Measurements from ENCODE around the gene MGME1.
"Not testable (repeated sequence)": the region's sequence is repeated elsewhere in the genome, so short reads cannot be mapped to it uniquely, and the experiment has no call there.

The MGME1 gene

DNA sequence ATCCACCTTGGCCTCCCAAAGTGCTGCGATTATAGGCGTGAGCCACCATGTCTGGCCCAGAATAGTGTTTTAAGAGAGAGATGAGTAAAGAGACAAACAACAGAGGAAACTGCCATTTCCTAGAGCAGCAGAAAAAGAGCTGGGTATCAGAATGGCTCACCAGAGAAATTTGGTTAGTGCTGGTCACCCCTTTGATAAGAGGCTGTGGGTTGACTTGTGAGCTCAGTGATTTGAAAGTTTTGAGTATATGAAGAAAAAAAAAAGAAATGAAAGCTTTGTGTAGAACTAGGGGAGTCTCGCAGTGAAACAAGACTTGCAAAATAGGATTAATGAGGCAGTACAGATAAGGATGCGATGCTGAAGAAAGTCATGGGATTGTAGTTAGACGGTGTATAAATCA is 29.6 kb downstream of the MGME1 start:
- no peak for DNase-seq

DNA sequence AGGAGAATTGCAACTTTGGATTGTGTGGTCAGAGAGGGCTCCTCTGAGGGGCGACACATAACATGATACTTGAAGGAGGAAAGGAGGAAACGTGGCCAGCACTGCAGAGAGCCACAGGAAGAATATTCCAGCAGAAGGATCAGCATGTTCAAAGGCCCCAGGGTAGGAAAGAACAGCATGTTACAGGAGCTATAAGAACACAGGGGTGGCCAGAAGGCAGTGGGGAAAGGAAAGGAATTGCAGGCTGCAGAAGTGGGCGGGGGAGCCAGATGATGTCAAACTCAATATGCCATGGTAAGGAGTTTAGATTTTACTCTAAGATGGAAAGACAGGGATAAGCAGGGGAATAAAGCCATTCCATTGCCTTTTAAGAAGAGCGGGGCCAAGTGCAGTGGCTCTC is 30.7 kb downstream of the MGME1 start:
- DNase-seq = no peak

DNA sequence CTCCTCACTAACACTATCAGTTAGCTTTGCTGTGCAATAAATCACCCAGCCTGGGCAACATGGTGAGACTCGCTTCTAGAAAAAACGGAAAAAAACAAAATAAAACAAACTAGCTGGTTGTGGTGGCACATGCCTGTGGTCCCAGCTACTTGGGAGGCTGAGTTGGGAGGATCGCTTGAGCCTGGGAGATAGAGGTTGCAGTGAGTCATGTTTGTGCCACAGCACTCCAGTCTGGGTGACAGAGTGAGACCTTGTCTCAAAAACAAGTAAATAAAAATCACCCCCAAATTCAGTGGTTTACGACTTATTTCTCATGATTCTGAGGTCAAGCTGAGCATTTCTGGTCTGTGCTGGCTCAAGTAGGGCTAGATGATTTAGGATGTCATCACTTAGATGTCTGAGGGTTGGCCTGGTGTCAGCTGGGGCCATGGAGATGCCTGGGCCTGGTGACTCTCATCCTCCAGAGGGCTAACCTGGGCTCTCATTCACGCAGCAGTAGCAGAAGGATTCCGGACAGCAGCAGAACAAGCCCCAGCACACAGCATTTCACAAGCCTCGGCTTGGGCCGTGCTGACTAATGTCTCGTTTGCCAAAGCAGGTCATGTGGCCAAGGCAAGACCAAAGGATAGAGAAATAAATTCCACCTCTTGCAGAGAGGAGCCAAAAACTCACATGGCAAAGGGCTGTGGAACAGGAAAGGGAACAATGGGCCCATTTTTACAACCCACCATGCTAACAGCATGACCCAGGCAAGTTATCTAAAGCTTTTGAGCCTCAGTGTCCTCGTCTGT is 32.5 kb downstream of the MGME1 start:
- no peak for DNase-seq

DNA sequence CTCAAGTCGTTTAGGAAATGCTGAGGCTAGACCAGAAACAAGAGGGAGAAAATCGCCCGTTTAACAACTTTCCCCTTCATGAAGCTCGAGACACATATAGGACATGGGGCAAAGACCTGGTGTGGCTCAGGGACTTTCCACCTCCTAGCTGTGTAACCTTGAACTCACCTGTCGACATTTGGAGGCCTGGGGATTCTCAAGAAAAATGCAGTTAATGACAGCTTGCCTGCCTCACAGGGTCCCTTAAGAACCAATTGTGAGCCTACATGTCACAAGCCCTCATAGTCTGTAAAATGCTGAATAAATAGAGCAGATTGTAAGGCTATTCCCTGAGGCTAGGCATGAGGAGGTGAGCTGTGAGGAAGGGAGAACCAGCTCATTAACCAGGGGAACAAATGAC is 35.1 kb downstream of the MGME1 start:
- no peak for DNase-seq

DNA sequence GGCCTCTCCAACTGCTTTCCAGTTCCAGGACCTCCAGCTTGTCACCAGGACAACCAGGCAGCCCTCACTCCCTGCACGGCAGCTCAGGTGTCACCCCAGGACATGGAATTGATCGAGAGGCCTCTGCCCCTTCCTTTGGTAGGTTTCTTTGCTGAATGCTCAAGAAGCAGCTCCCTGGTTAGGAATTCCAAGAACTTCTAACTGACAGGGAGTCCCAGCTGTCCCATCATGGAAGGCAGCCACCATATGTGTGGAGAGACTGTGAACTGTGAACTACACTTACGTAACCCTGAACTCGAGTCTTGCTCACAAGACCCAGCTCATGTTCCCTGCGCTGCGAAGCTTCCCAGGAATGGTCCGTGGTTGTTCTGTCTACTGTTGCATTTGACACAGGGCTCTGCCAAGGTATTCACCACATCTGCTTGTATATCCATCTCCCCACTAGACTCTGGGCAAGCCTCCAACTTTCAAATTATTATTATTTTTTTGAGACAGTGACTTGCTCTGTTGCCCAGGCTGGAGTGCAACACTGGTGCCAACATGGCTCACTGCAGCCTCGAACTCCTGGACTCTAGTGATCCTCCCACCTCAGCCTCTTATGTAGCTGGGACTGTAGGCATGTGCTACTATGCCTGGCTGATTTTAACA is 35.7 kb downstream of the MGME1 start:
- DNase-seq = no peak

DNA sequence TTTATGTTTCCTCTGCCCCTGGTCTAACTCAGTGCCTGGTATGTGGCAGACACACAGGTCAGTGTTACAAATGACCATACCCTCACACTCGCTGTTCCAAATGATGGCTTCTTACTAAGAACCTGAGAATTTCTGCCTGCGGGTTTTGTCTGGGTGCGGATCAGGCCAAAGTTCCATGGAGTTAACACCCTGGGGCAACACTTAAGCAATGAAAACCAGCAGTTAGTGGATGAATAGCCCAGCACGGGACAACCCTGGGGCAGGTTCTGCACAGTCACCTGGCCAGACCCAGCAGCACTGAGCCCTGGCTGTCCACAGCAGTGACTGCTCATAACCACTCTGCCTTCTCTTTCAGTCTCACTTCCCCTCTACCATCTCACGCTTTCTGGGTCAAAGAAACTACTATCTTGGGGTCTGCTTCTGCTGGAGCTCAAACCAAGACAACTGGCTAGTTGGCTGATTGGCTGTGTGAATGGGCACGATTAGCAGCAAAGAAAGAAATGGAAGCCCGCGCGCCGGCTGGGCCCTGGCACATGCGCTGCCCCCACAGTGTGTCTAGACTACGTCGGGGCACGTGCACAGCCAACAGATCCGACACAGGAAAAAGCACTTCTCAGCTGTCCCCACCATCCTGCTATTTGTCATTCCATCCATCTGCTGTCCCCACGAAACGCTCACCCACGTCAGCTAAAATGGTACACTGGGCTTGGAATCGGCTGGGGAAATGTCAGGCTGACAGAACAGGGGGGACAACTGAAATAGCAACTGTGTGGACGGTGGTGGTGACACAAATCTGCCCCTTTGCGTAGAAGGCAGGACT is 36.6 kb downstream of the MGME1 start:
- DNase-seq = no peak

DNA sequence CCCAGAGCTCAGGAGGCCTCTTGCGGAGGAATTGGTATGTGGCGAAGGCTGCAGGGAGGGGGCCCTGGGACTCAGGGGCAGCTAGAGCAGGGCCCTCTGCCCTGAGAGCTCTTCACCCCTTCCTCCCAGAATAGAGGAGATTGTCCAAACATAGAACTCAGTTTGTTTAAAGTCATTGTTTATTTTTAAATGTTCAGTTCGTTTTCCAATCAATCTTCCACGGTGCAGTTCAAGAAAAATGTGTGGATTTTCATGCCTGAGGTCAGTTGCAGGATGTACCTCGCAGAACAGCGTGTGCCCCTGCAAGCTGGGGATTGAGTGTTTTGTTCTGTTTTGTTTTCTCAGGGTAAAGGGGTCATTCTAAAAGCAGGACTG is 37.2 kb downstream of the MGME1 start:
- no peak for DNase-seq

DNA sequence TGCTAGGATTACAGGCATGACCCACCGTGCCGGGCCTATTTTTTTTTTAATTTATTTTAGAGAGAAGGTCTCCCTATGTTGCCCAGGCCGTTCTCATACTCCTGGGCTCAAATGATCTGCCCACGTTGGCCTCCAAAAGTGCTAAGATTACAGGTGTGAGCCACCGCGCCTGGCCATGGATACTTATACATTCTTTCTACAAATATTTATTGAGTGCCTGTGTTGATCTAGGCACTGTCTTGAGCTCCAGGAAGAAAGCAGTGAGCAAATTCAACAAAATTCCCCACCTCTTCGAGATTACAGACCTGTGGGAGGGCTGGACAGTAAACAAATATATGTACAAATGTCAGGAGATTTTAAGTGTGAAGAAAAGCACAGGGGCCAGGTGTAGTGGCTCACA is 37.9 kb downstream of the MGME1 start:
- DNase-seq = no peak

DNA sequence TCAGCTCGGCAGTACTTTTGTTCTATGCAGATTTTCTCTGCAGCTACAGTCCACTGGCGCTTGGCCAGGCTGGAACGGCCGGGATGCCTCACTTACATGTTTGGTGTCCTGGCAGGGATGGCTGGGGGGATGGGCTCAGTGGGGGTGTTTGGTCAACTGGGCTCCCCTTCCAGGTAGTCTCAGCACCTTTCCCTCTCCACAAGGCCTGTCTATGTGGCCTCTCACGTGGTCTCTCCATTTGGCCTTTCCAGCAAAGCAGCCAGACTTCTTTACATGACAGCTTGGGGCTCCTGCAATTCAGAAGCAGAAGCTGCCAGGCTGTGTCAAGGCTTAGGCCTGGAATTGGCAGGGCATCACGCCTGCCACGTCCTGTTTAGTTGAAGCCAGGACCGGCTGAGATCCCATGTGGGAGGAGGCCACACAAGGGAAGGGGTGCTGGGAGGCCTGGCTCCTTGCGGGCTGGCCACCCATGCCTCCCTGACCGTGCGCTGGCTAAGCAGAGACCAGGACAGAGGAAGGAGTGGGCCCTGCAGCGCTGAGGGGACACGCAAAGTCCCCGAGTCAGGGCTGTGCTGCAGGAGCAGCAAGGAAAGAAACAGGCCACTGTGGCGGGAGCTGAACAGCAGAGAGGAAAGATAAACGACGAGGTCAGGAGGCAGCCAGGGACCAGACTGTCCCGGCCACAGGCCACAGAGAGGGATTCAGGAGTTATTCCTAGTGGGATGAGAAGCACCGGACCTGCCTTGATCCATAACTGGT is 38.9 kb downstream of the MGME1 start:
- no peak for DNase-seq

DNA sequence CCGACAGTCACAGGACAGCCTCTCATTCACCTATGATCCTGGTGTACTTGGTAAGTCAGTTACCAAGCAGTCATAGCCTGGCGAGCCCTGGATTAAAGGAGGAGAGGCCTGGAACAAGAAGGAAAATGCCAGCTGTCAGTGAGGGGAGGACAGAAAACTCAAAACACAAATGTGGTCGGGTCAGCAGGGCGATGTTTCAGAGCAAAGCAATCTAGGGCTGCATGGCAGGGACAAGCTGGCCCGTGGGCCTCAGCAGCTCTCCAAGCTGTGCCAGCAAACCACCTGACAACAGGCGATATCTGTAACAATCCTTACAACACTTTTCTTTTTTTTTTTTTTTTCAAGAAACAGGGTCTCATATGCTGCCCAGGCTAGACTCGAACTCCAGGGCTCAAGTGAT is 40.3 kb downstream of the MGME1 start:
- DNase-seq = no peak

DNA sequence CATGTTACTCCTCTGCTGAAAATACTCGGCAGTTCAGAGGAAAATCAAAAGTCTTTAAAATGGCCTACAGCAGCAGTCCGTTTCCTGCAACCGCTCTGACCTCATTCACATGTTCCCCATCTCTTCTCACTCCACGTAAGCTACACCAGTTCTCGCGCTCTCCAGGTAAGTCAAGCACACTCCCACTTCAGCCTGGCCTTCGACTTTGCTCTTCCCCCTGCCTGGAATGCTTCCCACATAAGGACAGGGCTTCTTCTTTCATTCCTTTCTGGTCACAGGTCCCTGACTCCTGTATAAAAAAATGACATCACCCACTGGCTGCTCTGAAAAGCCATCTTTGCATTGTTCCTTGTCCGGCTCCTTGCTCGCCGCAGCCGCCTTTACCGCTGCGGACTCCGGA is 42.7 kb downstream of the MGME1 start:
- DNase-seq = no peak

DNA sequence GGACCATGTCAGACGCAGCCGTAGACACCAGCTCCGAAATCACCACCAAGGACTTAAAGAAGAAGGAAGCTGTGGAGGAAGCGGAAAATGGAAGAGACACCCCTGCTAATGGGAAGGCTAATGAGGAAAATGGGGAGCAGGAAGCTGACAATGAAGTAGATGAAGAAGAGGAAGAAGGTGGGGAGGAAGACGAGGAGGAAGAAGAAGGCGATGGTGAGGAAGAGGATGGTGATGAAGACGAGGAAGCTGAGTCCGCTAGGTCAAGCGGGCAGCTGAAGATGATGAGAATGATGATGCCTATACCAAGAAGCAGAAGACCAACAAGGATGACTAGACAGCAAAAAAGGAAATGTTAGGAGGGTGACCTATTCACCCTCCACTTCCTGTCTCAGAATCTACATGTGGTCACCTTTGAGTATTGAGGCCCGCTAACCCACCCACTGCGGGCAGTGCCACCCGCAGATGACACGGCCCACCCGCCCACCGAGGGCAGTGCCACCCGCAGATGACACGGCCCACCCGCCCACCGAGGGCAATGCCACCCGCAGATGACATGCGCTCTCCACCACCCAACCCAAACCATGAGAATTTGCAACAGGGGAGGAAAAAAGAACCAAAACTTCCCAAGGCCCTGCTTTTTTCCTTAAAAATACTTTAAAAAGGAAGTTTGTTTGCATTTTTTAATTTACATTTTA is 43.3 kb downstream of the MGME1 start:
- DNase-seq = no peak

DNA sequence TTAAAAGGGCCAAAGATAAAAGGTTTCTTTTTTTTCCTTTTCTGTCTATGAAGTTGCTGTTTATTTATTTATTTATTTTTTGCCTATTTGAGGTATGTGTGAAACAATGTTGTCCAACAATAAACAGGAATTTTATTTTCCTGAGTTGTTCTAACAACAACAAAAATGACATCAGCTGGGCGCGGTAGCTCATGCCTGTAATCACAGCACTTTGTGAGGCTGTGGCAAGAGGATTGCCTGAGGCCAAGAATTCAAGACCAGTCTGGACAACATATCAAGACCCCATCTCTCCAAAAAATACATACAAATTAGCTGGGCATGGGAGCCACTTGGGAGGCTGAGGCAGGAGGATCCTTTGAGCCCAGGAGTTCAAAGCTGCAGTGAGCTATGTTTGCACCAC is 44.1 kb downstream of the MGME1 start:
- no peak for DNase-seq

DNA sequence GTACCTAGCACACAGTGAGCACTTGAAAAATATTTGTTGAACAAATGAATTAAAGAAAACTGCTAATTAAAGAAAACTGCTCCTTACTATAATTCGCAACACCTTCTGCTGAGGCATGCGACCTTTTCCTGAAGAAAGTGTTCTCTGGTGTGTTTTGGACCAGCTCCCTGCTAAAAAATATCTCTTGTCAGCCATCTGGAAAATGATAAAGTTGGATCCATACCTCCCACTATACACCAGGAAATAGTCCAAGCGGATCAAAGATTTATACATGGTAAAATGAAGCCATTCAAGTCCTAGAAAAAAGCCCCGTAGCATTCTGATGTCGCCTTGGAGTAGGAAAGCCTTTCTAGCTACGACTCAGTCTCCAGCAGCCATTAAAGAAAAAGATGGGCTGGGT is 45.6 kb downstream of the MGME1 start:
- no peak for DNase-seq

DNA sequence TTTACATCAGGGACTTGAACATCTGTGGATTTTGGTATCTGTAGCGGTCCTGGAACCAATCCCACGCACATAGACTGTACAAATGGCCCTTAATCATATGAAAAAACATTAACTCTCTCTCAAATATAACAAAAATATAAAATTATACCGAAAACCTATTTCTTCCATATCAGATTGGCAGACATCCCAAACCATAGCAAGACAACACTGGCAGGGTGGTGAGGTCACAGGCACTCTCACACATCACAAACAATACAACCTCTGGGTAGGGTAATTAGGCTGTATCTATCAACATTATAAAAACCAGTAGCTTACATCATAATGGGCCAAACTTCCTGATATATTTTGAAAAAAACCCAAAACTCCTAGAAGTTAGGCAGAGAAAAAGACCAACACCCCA is 48.0 kb downstream of the MGME1 start:
- DNase-seq = no peak

DNA sequence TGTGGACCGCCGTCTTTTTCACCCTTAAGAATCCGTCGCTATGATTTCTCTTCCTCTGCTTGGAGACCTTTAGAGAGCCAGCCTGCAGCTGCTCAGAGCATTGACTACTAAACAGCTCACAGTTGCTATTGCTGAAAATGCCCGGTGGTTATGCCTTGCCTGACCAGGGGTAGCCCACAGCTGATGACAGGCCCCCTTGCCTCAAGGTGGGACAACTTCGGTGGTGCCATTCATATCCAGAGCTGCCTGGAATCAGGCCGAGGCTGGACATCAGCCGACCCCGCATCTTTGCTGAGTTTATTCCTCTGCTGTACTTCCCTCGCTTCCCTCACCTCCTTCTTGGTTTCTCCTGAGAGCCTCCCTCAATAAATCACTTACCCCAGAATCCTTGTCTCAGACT is 49.3 kb downstream of the MGME1 start:
- DNase-seq = no peak

DNA sequence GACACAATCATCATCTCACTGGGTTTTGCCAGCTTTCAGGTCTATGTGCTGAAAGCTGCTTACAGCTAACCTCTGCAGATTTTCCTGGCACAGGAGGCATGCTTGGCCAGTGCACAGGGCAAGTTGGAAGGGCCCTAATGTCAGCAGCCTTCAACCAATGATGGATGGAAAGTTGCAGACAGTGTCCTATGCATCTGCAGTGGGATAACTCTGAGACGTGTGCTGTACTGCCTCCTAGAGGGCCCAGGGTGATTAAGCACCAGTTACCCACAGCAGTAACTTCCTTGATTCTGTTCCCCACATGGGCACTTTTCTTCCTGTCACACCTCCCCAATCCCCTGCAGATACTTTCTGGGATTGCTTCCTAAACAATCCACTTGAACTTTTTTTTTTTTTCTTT is 50.2 kb downstream of the MGME1 start:
- DNase-seq = no peak

DNA sequence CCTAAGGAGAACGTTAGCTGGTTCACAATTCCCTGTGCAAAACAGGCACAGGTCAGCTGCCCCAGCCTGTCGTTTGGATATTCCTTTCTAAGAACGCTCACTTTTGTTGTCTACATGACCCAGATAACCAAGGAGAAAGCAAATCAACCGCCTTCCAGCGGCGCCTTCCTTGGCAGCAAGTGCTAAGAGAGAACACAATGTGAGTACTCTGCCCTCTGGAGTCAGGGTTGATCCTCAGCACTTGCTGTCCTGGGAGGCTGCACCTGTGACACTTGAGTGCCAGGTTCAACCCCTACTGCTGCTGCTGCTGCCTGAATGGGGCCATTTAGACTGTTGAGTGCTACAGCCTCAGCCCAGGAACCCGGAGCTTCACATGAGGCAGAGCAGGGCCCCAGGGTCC is 52.1 kb downstream of the MGME1 start:
- DNase-seq = no peak

DNA sequence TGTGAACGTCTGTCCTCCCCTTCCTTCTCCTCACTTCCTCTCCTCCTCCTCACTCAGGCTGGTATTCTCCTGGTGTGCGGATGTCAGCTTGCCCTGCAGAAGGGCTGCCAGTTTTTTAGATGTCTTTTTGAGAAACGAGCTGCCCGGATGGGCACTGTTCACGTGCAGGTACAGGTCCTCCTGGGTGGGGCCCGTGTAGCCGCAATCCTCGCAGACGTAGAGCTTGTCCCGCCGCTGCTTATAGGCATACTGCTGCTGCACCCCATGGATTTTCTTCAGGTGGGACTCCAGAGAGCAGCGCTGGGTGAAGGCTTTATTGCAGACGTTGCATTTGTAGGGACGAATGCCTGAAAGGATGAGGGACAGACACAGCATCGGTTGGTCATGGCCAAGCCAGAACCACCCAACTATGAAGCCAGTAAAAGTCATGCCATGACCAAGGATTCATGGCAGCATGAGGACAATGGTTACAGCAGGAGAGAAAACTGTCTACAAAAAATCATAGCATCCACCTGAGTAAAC is 55.8 kb downstream of the MGME1 start:
- DNase-seq = no peak

DNA sequence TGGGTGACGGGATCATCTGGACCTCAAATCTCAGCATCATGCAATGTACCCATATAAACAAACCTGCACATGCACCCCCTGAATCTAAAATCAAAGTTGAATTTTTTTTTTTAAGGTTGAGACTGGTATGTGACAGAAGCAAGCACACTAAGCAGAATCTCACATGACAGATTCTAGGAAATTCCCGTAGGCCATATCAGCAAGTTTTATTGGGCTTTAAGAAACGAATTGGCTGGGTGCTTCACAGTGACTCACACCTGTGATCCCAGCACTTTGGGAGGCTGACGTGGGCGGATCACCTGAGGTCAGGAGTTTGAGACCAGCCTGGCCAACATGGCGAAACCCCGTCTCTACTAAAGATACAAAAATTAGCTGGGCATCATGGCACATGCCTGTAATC is 58.2 kb downstream of the MGME1 start:
- not testable (repeated sequence) for DNase-seq

DNA sequence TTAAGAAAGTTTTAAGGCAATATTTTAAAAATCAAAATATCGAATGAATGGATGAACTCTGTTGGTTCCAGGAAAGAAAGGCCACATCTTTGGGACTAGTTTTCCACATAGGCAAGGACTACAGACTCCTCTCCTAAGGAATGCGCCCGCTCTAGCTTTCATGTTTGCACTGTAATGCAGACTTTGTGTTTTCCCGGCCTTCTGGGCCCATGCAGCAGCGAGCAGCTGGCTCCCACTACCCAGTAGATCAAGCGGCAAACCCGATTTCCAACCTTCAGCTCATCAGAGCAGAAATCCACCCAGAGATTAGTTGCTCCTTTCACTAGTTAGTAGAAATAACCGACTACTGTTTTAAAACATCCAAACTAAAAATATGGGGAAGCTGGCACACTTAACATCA is 61.2 kb downstream of the MGME1 start:
- no peak for DNase-seq

DNA sequence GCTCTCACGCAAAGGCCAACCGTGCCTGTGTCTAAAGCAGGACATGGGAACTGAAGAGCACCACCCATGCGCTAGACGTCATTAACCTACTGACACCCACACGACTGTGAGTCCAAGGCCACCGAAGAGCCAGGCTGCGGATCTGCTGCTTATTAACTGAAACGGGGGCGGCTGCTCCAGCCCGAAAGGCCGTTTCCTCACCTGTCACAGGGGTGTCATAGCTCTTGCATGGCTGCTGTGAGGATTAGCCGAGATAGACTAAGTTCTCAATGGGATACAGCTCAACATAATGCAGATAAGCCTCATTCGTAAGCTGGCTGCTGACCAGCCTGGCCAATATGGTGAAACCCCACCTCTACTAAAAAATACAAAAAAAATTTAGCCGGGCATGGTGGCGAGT is 62.2 kb downstream of the MGME1 start:
- no peak for DNase-seq

All from NCI-H2081 treated with DMSO at 0.1 percent for 48 hours (cell line).